Liver (tissue), 9 donors: ENCODE data around the gene THAP4. TPM values are rescaled to one million over a fixed set of nuclear protein-coding genes. Genes with fewer than 3 reads are reported as not detected.

Experiments
- DNase-seq: peaks from one replicate; pipeline ENCODE4 v3.0.0-alpha.2; 2017; ENCODE audit warnings: low spot score
- H3K27ac ChIP-seq, 2 donors: one replicate each; pipeline ENCODE4 v1.7.0; 2013; ENCODE audit warnings: inconsistent platforms in 2 of 2, low read length in 2 of 2, control low read depth in 1 of 2, low read depth in 1 of 2, mild to moderate bottlenecking in 1 of 2
- H3K27me3 ChIP-seq, 4 donors: one replicate each; pipeline versions ENCODE4 v1.6.1 to v1.7.0; 2013; ENCODE audit warnings: low read length in 3 of 4, inconsistent platforms in 1 of 4, mild to moderate bottlenecking in 1 of 4, moderate library complexity in 1 of 4; ENCODE audit not compliant: control insufficient read depth in 4 of 4, insufficient read depth in 4 of 4
- H3K36me3 ChIP-seq, 4 donors: one replicate each; pipeline versions ENCODE4 v1.6.1 to v1.7.0; 2013; ENCODE audit warnings: low read length in 3 of 4, mild to moderate bottlenecking in 3 of 4, low read depth in 1 of 4, moderate library complexity in 1 of 4; ENCODE audit not compliant: control insufficient read depth in 4 of 4, insufficient read depth in 3 of 4
- H3K4me1 ChIP-seq, 4 donors: one replicate each; pipeline versions ENCODE4 v1.6.1 to v1.7.0; 2013; ENCODE audit warnings: low read length in 3 of 4, mild to moderate bottlenecking in 3 of 4, moderate library complexity in 1 of 4; ENCODE audit not compliant: control insufficient read depth in 4 of 4, insufficient read depth in 4 of 4
- H3K4me3 ChIP-seq, 3 donors: one replicate each; pipeline versions ENCODE4 v1.6.1 to v1.7.0; 2013; ENCODE audit warnings: low read length in 3 of 3, control low read depth in 1 of 3, low read depth in 1 of 3, mild to moderate bottlenecking in 1 of 3
- H3K9ac ChIP-seq, 2 donors: one replicate each; pipeline ENCODE4 v1.7.0; 2013; ENCODE audit warnings: low read length in 2 of 2, mild to moderate bottlenecking in 2 of 2, moderate library complexity in 2 of 2, control low read depth in 1 of 2, low read depth in 1 of 2
- H3K9me3 ChIP-seq, 4 donors: one replicate each; pipeline versions ENCODE4 v1.6.1 to v1.7.0; 2013; ENCODE audit warnings: low read length in 3 of 4; ENCODE audit not compliant: control insufficient read depth in 4 of 4
- EGR1 ChIP-seq, 2 donors: IDR thresholded peaks; 2 replicates each; pipeline ENCODE4 v1.6.1; 2016 to 2018; ENCODE audit warnings: antibody characterized with exemption in 2 of 2, low read depth in 2 of 2
- FOXA1 ChIP-seq: IDR thresholded peaks from 2 replicates; pipeline ENCODE4 v1.6.1; 2016; ENCODE audit warnings: antibody characterized with exemption
- FOXA2 ChIP-seq: IDR thresholded peaks from 2 replicates; pipeline ENCODE4 v1.6.1; 2016; ENCODE audit warnings: antibody characterized with exemption
- GABPA ChIP-seq, 2 donors: IDR thresholded peaks in 1 of 2; conservative IDR thresholded peaks in 1 of 2; 2 replicates each; pipeline ENCODE4 v1.6.1; 2016; ENCODE audit warnings: antibody characterized with exemption in 2 of 2, mild to moderate bottlenecking in 1 of 2, moderate library complexity in 1 of 2
- HNF4A ChIP-seq, 2 donors: conservative IDR thresholded peaks; 2 replicates each; pipeline ENCODE4 v1.6.1; 2016; ENCODE audit warnings: antibody characterized with exemption in 2 of 2, mild to moderate bottlenecking in 2 of 2
- JUND ChIP-seq, 2 donors: IDR thresholded peaks; 2 replicates each; pipeline ENCODE4 v1.6.1; 2016; ENCODE audit warnings: antibody characterized with exemption in 2 of 2
- RAD21 ChIP-seq, 2 donors: IDR thresholded peaks; 2 replicates each; pipeline ENCODE4 v1.6.1; 2016; ENCODE audit warnings: antibody characterized with exemption in 2 of 2, mild to moderate bottlenecking in 2 of 2
- RXRA ChIP-seq, 2 donors: IDR thresholded peaks; 2 replicates each; pipeline ENCODE4 v1.6.1; 2017 to 2018; ENCODE audit warnings: antibody characterized with exemption in 2 of 2, mild to moderate bottlenecking in 1 of 2
- SP1 ChIP-seq: IDR thresholded peaks from 2 replicates; pipeline ENCODE4 v1.6.1; 2018; ENCODE audit warnings: antibody characterized with exemption, mild to moderate bottlenecking
- TAF1 ChIP-seq: conservative IDR thresholded peaks from 2 replicates; pipeline ENCODE4 v1.6.1; 2016; ENCODE audit warnings: antibody characterized with exemption, mild to moderate bottlenecking
- YY1 ChIP-seq: IDR thresholded peaks from 2 replicates; pipeline ENCODE4 v1.6.1; 2016; ENCODE audit warnings: antibody characterized with exemption, mild to moderate bottlenecking
- WGBS: extraction: QIAGEN DNeasy Blood & Tissue Kit; methylation state at CpG from one replicate; pipeline ENCODE4 v1.1.7; 2013; 5-methylcytosine and 5-hydroxymethylcytosine counted together
- polyA plus RNA-seq, 2 donors: library from polyadenylated mRNA; stranded (reverse) in 1 of 2; unstranded in 1 of 2; fragments of 200-250 nt in 1 of 2; fragments of >200 nt in 1 of 2; fragmentation: Nextera tagmentation in 1 of 2; extraction: Ambion mirVana in 1 of 2; gene quantifications; one replicate each; pipeline versions ENCODE4 v1.2.1 to v1.2.3, GENCODE V29; 2013 to 2015
- total RNA-seq, 2 donors: library from RNA; depleted of rRNA; stranded (reverse); fragments of >200 nt; gene quantifications; one replicate each; pipeline ENCODE4 v1.2.3, GENCODE V29; 2014
- TF ChIP-seq, protein P1 (sequence below): fragments of 150-350 bp; IDR thresholded peaks from 2 replicates; pipeline ENCODE4 v1.5.1; 2017; ENCODE audit warnings: improper control_type of control experiment, low read depth, low read length; ENCODE audit not compliant: missing input control
- TF ChIP-seq, protein P2 (sequence below): IDR thresholded peaks from 2 replicates; pipeline ENCODE4 v1.6.1; 2016; ENCODE audit warnings: antibody characterized with exemption
- TF ChIP-seq, protein P3 (sequence below): IDR thresholded peaks from 2 replicates; pipeline ENCODE4 v1.6.1; 2016; ENCODE audit warnings: antibody characterized with exemption, mild to moderate bottlenecking
- TF ChIP-seq, protein P4 (sequence below): IDR thresholded peaks from 2 replicates; pipeline ENCODE4 v1.6.1; 2016; ENCODE audit warnings: antibody characterized with exemption
- TF ChIP-seq, protein P5 (sequence below): IDR thresholded peaks from 2 replicates; pipeline ENCODE4 v1.6.1; 2016; ENCODE audit warnings: antibody characterized with exemption
- donor health status: healthy.
- donor health status: healthy.
- donor health status: healthy.
- donor health status: healthy.
- donor health status: healthy.

The THAP4 gene
- total and polyA plus RNA-seq, 4 donors = 16.8 to 33.1 (median 22.7) TPM

DNA sequence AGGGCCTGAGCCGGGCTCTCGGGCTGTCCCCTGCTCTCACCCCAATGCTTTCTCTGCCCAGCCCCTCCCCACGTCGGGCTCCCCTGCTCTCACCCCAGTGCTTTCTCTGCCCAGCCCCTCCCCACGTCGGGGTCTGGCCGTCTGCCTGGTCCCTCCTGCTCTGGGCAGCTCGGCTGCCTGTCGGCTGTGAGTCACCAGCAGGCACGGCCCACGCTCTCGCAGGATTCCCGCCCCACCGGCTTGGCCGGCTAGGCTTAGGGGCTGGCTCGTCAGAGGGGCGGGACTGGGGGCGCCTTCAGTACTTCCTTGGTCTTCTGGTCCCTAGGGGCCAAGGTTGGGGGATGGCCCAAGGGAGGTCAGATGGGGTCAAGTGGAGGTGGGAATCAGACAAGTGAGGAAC, 75.1 kb downstream of the THAP4 start:
- DNase-seq = no peak
- TF ChIP-seq HNF4A (conservative IDR thresholded peaks at IDR 0.05) (peak in 1 of 2 donors; percentile 28), JUND (IDR thresholded peaks at IDR 0.05) (peak in 1 of 2 donors; percentile 76), FOXA2 (no peak), FOXA1 (no peak), EGR1 (IDR thresholded peaks at IDR 0.05; ENCODE audit: low read depth in 2 of 2) (peak in 1 of 2 donors; percentile 18), RAD21 (IDR thresholded peaks at IDR 0.05) (no peak), RXRA (IDR thresholded peaks at IDR 0.05) (peak in 1 of 2 donors; percentile 24), YY1 (no peak), SP1 (no peak), GABPA (IDR thresholded peaks at IDR 0.05 in 1 of 2, conservative IDR thresholded peaks at IDR 0.05 in 1 of 2) (no peak), TAF1 (no peak)
- TF ChIP-seq, protein P1, sequence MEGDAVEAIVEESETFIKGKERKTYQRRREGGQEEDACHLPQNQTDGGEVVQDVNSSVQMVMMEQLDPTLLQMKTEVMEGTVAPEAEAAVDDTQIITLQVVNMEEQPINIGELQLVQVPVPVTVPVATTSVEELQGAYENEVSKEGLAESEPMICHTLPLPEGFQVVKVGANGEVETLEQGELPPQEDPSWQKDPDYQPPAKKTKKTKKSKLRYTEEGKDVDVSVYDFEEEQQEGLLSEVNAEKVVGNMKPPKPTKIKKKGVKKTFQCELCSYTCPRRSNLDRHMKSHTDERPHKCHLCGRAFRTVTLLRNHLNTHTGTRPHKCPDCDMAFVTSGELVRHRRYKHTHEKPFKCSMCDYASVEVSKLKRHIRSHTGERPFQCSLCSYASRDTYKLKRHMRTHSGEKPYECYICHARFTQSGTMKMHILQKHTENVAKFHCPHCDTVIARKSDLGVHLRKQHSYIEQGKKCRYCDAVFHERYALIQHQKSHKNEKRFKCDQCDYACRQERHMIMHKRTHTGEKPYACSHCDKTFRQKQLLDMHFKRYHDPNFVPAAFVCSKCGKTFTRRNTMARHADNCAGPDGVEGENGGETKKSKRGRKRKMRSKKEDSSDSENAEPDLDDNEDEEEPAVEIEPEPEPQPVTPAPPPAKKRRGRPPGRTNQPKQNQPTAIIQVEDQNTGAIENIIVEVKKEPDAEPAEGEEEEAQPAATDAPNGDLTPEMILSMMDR = no peak
- TF ChIP-seq, protein P2, sequence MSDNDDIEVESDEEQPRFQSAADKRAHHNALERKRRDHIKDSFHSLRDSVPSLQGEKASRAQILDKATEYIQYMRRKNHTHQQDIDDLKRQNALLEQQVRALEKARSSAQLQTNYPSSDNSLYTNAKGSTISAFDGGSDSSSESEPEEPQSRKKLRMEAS = no peak
- TF ChIP-seq, protein P3, sequence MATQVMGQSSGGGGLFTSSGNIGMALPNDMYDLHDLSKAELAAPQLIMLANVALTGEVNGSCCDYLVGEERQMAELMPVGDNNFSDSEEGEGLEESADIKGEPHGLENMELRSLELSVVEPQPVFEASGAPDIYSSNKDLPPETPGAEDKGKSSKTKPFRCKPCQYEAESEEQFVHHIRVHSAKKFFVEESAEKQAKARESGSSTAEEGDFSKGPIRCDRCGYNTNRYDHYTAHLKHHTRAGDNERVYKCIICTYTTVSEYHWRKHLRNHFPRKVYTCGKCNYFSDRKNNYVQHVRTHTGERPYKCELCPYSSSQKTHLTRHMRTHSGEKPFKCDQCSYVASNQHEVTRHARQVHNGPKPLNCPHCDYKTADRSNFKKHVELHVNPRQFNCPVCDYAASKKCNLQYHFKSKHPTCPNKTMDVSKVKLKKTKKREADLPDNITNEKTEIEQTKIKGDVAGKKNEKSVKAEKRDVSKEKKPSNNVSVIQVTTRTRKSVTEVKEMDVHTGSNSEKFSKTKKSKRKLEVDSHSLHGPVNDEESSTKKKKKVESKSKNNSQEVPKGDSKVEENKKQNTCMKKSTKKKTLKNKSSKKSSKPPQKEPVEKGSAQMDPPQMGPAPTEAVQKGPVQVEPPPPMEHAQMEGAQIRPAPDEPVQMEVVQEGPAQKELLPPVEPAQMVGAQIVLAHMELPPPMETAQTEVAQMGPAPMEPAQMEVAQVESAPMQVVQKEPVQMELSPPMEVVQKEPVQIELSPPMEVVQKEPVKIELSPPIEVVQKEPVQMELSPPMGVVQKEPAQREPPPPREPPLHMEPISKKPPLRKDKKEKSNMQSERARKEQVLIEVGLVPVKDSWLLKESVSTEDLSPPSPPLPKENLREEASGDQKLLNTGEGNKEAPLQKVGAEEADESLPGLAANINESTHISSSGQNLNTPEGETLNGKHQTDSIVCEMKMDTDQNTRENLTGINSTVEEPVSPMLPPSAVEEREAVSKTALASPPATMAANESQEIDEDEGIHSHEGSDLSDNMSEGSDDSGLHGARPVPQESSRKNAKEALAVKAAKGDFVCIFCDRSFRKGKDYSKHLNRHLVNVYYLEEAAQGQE = no peak
- TF ChIP-seq, protein P4, sequence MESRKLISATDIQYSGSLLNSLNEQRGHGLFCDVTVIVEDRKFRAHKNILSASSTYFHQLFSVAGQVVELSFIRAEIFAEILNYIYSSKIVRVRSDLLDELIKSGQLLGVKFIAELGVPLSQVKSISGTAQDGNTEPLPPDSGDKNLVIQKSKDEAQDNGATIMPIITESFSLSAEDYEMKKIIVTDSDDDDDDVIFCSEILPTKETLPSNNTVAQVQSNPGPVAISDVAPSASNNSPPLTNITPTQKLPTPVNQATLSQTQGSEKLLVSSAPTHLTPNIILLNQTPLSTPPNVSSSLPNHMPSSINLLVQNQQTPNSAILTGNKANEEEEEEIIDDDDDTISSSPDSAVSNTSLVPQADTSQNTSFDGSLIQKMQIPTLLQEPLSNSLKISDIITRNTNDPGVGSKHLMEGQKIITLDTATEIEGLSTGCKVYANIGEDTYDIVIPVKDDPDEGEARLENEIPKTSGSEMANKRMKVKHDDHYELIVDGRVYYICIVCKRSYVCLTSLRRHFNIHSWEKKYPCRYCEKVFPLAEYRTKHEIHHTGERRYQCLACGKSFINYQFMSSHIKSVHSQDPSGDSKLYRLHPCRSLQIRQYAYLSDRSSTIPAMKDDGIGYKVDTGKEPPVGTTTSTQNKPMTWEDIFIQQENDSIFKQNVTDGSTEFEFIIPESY = no peak
- TF ChIP-seq, protein P5, sequence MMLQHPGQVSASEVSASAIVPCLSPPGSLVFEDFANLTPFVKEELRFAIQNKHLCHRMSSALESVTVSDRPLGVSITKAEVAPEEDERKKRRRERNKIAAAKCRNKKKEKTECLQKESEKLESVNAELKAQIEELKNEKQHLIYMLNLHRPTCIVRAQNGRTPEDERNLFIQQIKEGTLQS = no peak
- peaks cover 11 to 50% (median 30%) of the 10 kb centered on the region in 4 donors for H3K4me1 ChIP-seq
- no peak overlapping the region for H3K9ac ChIP-seq
- H3K4me3 ChIP-seq = peak overlapping the region in 1 of 3 donors; percentile 34
- peak overlapping the region; percentile 63 to 96 for H3K27ac ChIP-seq
- H3K27me3 ChIP-seq = no peaks in the 10 kb centered on the region
- WGBS = 24% methylated on average over 18 of the region's 18 CpGs
- H3K36me3 ChIP-seq = peaks cover 0 to 11% (median 3%) of the 10 kb centered on the region in 4 donors
- no peaks in the 10 kb centered on the region for H3K9me3 ChIP-seq
